GOT3 (cell line): Measurements from ENCODE around the gene ZMAT3.
"Not testable (repeated sequence)": the region's sequence is repeated elsewhere in the genome, so short reads cannot be mapped to it uniquely, and the experiment has no call there.

Experiments
- DNase-seq: peaks from one replicate; lab custom pipeline; 2025; ENCODE audit warnings: mixed read lengths; lab: John Stamatoyannopoulos, UW

The ZMAT3 gene

DNA sequence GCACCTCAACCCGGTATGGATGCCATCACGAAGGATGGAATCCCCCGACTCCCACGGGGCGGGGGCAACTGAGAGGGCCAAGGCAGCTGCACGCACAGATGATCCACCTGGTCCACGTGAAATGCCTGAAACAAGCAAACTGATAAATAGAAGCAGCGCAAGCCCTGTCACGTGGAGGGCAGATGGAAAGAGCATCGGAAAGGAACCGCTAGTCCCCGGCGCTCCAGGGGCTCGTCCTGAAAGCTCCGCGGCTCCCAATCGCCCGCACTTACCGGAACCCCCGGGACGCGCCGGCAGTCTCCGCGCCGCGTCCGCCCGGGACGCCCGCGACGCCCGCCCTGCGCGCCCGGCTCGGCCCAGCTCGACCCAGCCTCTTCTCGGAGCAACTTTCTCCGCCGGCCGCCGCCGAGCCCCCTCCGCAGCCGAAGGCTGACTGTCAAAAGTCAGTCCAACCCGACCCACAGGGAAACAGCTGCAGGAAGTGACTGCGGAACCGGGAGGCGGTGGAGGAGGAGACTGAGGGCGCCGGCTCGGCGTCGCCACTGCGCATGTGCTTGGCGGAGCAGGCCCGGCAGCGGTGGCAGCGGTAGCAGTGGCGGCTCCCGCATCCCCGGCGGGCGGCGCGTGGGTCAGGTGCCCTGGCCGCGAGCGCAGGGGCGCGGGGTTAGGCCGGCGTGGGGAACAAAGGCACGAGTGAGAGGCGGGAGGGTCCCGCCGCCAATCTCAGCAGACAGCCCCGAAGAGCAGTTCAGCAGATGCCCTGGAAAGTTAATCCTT, at the start of gene ZMAT3:
TSS of gene ZMAT3 (minus strand) at position 487 of the 777 bp plus-strand sequence. CDS start 4,057 bp downstream, outside the sequence.
- DNase-seq: peak; percentile 86

GRCh38 chr3:179116816-179117215, 45.2 kb upstream of the ZMAT3 start:
- no peak for DNase-seq

- DNase-seq: not testable (repeated sequence)
Measured at GRCh38 chr3:179115444-179115843, 43.8 kb upstream of the ZMAT3 start.

DNA sequence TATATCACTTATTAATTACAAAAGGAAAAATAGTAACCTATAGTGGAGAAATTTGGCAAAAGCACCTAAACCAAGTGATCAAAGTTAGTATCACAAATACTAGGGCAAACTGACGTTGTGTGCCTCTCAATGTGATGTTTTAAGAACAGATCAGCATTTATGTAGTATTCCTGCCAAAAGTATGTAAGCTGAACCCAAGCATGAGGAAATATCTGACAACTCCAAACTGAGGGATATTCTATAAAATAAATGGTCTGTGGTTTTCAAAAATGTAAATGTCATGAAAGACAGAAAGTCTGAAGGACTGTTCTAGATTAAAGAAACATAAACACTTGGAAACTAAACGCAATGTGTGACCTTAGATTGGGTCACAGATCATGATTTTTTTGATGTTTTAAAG, 42.3 kb upstream of the ZMAT3 start:
- no peak for DNase-seq

- DNase-seq: no peak
Measured at GRCh38 chr3:179108086-179108485, 36.5 kb upstream of the ZMAT3 start.

- no peak for DNase-seq
Measured at GRCh38 chr3:179107617-179108016, 36.0 kb upstream of the ZMAT3 start.

- no peak for DNase-seq
Measured at GRCh38 chr3:179105881-179106280, 34.3 kb upstream of the ZMAT3 start.

- DNase-seq: no peak
Measured at GRCh38 chr3:179100652-179101051, 29.0 kb upstream of the ZMAT3 start.

GRCh38 chr3:179098388-179099077, 26.9 kb upstream of the ZMAT3 start:
- DNase-seq: no peak

DNA sequence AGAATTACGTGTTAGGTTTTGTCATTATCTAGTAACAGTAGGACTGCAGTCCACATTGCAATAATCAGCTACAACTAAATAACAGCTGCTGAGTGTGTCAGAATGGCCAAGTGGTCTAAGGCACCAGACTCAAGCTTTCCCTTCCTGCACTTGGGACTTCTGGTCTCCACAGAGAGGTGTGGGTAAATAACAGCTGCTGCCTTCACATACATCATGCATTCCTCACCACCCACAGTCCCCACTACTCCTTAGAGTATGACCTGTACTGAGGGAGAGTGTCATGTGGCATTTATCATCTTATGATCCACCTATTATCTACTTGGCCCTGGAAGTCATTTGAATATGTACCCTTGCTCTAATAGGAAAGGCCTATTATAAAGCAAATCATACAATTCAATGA, 22.2 kb upstream of the ZMAT3 start:
- no peak for DNase-seq

DNA sequence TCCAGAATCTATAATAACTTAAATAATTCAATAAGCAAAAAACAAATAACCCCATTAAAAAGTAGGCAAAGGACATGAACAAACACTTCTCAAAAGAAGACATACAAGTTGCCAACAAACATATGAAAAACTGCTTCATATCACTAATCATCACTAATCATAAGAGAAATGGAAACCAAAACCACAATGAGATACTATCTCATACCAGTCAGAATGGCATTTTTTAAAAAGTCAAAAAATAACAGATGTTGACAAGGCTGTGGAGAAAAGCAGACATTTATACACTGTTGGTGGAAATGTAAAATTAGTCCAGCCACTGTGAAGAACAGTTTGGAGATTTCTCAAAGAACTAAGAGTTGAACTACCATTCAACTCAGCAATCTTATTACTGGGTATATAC, 19.5 kb upstream of the ZMAT3 start:
- DNase-seq: no peak

- no peak for DNase-seq
Measured at GRCh38 chr3:179088306-179088705, 16.7 kb upstream of the ZMAT3 start.

DNA sequence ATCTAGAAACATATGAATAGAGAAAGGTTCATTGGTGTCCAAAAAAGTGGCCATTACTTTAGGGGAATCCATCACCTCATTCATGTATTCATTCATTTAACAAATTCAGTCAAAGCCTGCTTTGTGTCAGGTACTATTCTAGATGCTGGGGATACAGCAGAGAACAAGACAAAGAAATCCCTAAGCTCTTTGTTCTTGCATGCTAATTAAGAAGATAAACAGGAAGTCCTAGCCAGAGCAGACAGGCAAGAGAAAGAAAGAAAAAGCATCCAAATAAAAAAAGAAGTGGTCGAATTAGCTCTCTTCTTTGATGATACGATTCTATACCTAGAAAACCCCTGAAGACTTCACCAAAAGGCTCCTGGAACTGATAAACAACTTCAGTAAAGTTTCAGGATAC, 12.4 kb upstream of the ZMAT3 start:
- no peak for DNase-seq

GRCh38 chr3:179082416-179082815, 10.8 kb upstream of the ZMAT3 start:
- no peak for DNase-seq

DNA sequence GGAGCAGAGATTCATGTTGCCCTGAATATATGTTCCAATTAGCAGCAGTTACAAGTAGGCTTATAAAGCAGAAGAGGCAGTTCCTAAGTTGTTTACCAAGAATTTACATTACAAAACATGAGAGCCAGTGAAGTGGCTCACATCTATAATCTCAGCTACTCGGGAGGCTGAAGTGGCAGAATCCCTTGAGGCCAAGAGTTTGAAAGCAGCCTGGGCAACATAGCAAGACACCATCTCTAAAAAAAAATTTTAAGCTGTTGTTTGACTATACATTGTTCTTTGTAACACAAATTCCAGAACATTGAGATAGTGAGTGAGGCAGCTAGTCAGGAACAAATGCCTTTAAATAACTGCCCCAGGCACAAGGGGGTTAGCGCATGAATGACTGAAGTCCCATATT, 10.3 kb upstream of the ZMAT3 start:
- no peak for DNase-seq

- no peak for DNase-seq
Measured at GRCh38 chr3:179079537-179079936, 7.9 kb upstream of the ZMAT3 start.

DNA sequence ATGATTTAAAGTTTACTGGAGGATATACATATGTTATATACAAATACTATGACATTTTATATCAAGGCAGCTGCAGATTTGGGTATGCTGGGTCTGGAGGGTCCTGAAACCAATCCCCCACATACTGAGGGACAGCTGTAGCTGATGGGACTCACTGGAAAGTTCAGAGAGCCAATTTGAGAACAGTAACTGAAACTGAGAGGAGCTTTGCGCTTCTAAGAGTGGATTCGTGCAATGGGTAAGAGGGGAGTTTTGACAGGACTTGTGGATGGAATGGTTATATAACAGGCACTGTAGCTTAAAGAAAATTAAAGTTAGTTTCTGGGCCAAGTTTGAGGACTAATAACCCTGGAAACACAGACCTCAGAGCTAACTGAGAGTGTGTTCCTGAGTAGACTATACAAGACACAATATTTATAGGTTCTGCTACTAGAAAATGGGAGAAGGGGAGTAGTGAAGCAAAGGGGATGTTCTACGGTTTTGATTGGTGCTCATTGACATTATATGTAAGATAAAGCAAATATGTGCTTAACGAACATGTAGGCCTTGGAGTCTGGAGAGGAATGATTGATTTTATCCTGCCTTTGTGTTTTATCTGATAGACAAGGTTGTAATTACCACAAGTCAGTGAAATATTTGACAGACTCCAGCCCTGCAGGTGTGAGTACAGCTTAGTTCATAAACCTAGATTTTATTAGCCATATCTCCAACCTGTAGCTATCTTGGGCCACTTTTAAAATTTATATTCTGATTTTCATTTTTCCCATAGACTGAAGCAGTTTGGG, 4.8 kb upstream of the ZMAT3 start:
- DNase-seq: no peak

DNA sequence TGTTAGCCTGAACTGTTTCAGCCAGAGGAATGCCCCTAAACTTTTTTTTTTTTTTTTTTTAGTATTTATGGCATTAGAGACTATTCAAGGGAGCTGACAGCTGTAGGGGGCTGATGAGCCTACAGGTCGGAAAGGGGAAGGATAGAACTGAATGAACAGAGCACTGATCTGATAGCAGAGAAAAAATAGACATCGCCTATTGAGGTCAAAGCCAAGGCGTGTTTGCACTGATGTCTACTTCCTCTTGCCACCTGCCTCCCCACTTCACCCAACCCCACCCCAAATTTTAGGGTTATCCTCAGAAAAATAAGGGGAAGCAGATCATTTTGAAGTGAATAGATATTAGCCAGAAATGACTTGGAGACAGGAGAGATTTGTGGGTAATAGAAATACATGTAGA, 3.0 kb upstream of the ZMAT3 start:
- DNase-seq: no peak

GRCh38 chr3:179073816-179074215, 2.2 kb upstream of the ZMAT3 start:
- no peak for DNase-seq

DNA sequence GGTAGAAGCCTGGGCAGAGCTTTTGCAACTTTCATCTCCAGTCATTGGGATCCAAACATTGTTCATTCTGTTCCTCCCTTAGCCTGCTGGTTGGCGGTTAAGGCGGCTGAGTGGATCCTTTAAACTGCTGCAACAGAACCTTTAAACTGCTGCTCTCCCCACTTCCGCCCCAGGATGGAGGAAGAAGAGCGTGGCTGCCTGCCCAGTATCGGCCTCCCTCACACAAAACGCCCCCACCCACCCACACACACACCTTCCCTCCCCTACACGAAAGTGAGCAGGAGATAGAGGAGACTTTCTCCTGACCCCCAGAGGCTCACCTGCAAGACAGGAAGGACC, 460 bp upstream of the ZMAT3 start:
- DNase-seq: no peak

DNA sequence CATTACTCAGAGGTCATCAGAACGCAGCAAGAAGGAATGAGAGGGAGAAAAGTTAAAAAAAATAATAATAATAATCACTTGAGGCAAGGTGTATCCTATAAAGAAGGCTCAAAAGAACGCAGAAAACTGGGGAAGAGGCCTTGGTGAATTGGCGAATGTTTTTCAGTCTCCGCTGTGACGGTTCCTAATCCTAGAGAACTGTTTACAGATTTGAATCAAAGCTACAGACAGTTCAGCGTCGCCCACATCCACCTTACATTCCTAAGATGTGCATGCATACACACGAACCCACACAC, 634 bp downstream of the ZMAT3 start:
- no peak for DNase-seq

- DNase-seq: no peak
Measured at GRCh38 chr3:179069762-179070390, 1.7 kb downstream of the ZMAT3 start.
